HG03196 (cell line): ENCODE measurements around the gene FFAR1.

Source experiments
- ATAC-seq: cut with Tn5 transposase; IDR thresholded peaks from one replicate; pipeline ENCODE4 v1.9.1; 2021; ENCODE audit not compliant: unreplicated experiment

Gene FFAR1, protein sequence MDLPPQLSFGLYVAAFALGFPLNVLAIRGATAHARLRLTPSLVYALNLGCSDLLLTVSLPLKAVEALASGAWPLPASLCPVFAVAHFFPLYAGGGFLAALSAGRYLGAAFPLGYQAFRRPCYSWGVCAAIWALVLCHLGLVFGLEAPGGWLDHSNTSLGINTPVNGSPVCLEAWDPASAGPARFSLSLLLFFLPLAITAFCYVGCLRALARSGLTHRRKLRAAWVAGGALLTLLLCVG (N-terminal part only)

DNA sequence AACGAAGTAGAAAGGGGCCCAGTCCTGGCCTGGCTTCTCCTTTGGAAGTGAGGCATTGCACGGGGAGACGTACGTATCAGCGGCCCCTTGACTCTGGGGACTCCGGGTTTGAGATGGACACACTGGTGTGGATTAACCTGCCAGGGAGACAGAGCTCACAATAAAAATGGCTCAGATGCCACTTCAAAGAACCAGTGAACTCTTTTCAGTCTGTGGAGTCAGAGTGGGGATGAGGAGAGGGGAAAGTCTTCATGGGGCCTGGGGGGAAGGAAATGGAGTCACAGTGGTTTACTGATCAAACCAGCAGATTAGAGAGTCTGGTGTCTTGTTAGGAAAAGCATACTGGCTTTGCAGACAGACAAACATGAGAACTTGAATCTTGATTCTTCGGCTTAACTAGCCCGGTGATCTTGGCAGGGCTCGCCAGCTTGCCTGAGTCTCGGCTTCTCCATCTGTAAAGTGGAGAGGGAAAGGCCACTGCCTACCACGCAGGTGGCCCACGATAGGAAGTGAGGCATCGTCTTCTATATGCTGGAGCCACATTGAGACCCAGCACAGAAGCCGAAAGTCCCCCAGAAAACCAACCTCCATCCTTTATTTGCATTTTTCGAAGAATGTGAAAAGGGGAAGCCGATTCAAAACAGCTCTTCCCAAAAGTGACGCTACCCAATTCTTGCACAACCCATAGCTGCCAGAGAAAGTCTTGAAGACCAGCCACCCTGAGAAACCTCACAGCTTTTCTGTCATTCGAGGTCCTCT is at the start of gene FFAR1:
Gene FFAR1, plus strand, starts transcription at position 732 of the 759 bp plus-strand sequence. CDS start 3,650 bp downstream, outside the sequence.
- ATAC-seq: peak; percentile 49

DNA sequence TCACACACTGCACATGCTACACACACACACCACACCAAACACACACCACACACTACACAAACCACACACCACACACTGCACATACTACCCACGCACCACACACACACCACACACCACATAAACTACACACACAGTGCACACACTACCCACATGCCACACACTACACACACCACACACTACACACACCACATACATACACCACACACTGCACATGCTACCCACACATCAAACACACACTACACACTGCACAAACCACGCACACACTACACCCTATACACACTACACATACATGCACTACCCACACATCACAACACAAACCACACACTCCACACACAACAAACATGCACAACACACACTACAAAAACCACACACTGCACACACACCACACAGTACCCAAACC is 49.8 kb upstream of the FFAR1 start:
- ATAC-seq: no peak

DNA sequence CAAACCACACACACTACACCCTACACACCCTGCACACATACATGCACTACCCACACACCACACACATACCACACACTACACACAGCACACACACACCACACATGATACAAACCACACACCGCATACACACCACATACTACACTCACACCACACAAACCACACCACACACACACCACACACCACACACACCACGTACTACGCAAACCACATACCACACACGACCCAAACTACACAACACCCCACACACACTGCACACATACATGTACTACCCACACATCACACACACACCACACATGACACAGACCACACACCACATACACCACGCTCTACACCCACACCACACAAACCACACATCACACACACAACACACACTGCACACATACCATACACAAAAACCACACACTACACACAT is 49.1 kb upstream of the FFAR1 start:
- no peak for ATAC-seq

DNA sequence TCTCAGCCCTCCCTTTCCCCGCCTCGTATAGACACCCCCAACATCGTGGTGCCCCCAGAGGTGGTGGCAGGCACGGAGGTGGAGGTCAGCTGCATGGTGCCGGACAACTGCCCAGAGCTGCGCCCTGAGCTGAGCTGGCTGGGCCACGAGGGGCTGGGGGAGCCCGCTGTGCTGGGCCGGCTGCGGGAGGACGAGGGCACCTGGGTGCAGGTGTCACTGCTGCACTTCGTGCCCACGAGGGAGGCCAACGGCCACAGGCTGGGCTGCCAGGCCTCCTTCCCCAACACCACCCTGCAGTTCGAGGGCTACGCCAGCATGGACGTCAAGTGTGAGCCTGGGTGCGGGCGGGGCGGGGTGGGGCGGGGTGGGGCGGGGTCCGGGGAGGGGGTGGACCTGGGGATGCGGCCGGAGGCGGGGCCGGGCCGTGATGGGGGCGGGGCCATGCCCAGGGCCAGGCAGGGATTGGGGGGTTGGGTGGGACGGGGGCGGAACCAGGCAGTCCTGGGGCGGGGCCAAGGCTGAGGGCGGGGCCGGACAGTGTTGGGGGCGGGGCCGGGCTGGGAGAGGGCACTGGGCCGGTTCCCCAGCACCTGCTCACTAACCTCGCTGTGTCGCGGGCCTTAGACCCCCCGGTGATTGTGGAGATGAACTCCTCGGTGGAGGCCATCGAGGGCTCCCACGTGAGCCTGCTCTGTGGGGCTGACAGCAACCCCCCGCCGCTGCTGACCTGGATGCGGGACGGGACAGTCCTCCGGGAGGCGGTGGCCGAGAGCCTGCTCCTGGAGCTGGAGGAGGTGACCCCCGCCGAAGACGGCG is 48.0 kb upstream of the FFAR1 start:
- no peak for ATAC-seq

DNA sequence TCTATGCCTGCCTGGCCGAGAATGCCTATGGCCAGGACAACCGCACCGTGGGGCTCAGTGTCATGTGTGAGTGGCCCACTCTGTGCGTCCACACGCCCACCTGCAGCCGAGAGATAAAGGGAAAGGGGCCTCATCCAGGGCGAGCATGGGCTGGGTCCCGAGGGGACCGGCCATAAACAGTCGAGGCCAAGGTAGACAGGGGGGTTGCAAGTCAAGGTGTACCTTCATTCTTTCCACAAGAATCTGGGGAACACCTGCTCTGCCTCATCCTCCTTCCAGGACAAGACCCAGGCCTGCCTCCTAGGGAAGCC is 47.4 kb upstream of the FFAR1 start:
- no peak for ATAC-seq

DNA sequence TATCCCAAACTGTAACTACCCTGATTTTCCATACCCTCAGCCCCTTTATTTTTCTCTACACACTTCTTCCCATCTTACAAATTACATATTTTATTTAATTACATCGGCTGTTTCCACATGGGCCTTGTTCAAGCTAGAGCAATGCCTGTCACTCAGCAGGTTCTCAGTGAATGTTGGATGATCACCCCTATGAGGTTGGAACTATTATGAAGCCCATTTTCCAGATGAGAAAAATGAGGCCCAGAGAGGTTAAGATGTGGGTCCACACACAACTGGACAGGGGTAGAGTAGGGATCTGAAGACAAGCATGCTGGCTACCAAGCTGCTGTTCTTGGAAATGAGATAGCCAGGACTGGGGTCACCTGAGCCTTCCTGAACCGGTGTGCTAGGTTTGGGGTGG is 45.7 kb upstream of the FFAR1 start:
- ATAC-seq: no peak

DNA sequence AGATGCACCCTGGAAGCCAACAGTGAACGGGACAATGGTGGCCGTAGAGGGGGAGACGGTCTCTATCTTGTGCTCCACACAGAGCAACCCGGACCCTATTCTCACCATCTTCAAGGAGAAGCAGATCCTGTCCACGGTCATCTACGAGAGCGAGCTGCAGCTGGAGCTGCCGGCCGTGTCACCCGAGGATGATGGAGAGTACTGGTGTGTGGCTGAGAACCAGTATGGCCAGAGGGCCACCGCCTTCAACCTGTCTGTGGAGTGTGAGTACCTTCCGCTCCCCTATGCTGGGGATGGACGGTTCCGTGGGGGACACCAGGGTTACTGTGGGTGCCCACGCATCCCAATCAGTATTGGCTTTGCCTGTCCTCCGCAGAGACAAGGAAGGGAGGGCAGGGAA is 45.3 kb upstream of the FFAR1 start:
- no peak for ATAC-seq

DNA sequence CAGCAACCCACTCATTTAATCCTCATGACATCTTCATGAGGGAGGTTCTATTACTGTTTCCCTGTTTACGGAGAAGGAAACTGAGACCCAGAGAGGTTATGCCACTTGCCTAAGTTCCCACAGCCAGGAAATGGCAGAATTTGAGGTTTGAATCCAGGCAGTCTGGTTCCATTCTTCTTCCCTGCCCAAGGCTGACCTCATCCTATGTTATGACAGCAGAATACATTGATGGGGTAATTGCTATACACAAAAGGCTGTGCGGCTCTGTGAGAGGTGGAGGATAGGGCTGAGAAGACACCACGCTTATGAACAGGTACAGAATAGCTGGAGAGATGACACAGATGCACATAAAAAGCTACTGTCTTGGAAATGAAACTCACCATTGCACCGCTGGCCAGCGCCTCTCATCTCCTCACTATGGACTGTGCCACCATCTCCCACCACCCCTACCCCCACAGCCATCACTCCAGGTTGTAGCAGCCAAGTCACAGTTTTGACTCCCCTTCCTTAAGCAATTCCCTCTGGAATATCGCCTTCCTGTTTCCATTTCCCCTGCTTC is 44.3 kb upstream of the FFAR1 start:
- no peak for ATAC-seq

DNA sequence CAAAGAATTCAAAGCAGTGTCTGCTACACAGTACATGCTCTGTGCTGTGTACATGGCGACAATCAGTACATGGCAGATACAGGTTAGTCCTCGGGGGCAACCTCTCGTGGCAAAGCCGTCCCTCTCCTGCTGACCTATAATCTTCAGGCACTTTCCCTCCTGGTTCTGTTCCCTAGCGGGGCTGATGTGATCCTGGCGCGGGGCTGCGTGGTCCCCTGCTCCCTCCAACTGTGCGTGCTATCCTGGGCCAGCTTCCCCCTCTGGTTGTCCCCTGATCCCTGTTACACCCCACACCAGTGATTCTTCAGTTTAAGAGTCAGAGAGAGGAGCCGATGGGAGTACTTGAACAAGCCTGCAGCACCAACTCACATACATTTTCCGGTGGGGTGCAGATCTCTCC is 43.7 kb upstream of the FFAR1 start:
- ATAC-seq: no peak

DNA sequence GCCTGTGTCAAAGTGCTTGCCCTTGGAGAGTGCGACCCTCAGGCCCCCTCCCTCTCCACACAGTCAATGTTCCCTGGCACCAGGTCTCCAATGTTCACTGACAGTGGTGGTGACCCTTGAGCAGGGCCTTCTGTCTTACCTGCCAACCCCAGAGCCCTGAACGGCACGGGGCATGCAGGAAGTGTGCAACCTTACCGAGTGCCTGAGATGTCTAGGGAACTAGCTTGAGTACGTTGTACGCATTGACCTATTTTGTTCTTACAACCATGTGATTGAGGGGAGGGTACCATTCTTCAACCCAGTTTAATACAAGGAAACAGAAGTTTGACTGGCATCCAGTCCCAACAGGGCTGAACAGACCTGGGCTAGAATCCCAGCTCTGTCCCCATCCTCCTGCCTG is 42.5 kb upstream of the FFAR1 start:
- no peak for ATAC-seq

DNA sequence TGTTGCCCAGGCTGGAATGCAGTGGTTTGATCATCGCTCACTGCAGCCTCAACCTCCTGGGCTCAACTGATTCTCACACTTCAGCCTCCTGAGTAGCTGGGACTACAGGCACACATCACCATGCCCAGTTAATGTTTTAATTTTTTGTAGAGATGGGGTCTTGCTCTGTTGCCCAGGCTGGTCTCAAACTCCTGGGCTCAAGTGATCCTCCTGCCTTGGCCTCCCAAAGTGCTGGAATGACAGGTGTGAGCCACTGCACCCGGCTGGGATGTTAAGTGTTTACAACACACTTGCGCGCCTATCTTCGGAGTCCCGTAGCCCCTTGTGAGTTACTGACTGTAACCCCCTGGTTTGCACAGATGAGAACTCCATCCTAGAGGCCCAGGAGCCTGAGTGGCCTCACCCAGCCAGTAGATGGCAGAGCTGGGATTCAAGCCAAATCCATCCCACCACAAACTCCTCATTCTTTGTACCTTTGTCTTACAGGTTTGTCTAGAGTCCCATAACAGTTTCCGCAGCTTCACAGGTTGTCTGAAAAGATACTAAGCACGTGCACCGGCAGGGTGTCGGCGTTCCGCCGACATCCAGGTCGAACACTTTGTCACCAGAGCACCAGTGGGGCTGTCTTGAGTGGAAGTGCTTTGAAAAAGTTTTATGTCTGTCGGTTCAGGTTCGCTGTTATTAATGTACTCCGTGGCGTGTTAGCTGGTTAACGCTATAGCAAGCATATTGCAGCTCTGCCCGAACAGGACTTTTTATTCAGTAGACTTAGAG is 41.0 kb upstream of the FFAR1 start:
- no peak for ATAC-seq

DNA sequence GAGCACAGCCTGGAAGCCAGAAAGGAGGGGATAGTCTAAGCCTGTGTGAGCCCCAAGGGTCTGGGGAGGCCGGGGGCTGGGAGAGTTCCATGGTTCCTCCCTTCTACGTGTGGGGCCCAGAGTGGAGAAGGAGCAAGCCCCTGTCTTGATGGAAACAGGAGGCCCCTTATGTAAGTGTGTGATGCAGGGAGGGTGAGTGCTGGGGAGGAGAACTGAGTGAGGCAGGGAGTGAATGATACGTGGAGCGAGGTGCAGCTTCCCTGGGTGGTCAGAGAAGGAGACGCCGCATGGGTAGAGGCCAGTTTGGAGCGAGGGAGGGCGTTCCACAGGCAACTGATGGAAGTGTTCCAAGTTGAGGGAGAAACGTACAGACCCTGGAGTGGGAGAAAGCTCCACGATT is 39.8 kb upstream of the FFAR1 start:
- ATAC-seq: no peak

DNA sequence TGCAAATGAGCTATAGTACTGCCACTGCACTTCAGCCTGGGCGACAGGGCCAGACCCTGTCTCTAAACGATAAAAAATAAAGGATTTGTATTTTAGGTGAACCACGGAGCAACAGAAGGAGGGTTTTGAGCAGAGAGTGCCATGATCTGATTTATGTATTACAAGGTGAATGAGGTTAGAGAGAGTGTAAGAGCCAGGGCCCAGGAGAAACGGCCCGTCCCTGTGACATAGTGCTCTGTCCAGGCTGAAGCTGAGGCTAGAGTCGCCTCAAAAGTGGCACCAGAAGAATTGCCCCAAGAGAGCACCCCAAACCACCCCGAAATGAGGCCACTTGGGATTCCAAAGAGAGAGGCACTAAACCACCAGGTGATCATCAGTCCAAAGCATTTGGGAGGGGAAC is 38.8 kb upstream of the FFAR1 start:
- no peak for ATAC-seq

DNA sequence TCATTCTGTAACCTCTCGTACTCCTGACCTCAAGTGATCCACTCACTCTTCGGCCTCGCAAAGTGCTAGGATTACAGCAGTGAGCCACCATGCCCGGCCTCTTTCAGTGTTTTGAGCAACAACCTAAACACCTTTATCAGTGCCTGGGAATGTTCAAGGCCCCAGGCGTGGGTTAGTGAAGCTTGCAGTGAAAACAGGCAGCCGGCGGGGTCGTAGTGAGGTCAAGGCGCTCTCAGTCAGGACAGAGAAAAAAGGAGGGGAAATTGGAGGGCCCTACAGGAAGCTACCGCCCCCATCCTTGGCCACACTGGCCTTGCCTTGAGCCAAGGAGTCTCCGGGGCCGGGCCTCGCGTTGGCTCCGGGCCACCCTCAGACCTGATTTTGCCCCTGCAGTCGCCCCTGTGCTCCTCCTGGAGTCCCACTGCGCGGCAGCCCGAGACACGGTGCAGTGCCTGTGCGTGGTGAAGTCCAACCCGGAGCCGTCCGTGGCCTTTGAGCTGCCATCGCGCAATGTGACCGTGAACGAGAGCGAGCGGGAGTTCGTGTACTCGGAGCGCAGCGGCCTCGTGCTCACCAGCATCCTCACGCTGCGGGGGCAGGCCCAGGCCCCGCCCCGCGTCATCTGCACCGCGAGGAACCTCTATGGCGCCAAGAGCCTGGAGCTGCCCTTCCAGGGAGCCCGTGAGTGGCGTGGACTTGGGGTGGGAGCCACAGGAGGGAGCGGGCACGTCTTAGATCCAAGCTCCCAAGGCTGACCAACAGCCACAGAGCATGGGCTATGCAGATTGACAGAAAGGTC is 38.0 kb upstream of the FFAR1 start:
- no peak for ATAC-seq

DNA sequence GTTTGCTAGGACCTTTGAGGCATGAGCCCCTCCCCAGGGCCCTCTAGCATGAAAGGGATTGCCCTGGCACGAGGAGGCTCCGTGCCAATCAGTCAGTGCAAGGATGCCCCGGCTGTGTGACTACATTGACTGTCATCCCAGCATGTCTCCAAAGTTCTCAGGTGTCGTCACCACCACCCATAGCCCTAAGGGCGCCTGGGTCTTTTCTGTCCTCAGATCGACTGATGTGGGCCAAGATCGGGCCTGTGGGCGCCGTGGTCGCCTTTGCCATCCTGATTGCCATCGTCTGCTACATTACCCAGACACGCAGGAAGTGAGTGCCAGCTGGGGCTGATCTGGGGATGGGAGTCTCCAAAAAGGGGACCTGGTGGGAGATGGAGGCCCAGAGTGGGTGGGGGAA is 37.4 kb upstream of the FFAR1 start:
- no peak for ATAC-seq

DNA sequence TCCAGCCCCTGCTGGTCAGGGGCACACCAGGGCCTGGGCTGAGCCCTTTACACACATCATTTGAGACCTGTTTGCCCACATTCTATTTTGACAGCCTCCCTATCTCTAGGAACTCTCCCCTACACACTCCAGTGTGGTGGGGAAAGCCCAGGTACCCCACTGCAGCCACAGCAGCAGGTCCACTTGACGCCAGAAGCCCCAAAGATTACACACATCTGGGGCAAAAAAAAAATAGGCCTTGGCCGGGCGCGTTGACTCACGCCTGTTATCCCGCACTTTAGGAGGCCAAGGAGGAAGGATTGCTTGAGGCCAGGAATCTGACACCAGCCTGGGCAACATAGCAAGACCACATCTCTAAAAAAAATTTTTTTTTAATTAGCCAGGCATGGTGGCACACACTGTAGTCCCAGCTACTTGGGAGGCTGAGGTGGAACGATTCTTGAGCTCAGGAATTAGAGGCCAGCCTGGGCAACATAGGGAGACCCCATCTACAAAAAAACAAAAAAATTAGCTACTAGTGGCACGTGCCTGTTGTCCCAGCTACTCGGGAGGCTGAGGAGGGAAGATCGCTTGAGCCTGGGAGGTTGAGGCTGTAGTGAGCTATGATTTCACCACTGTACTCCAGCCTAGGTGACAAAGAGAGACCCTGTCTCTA is 36.8 kb upstream of the FFAR1 start:
- no peak for ATAC-seq

DNA sequence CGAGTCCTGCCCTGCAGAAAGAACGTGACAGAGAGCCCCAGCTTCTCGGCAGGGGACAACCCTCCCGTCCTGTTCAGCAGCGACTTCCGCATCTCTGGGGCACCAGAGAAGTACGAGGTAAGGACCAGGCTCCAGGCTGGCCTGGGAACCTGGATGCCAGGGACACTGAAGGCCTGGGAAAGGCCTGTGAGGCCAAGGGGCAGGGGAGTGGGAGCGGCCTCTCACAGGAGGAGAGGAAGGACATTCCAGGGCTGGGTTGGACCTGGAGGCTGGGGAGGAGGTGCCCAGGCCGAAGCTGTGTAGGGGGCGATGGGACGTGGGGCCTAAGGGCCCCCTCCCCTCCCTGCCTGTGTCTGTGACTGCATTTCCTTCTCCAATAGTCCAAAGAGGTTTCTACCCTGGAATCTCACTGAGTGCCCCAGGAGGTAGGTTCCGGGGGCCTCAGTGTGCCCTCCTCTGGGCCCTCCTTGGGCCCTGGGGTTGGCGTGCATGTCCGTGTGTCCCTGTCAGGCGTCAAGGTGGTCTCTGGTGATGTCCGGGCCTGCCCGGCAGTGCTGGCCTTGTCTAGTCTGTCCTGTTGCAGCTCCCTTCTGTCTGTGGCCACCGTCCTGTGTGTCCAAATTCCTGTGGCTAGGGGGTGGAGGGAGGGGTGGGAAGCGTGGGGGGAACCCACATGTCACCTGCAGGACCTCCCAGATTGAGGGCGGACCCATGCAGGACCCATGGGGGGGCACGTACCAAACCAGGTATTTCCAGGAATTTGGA is 35.6 kb upstream of the FFAR1 start:
- ATAC-seq: no peak

DNA sequence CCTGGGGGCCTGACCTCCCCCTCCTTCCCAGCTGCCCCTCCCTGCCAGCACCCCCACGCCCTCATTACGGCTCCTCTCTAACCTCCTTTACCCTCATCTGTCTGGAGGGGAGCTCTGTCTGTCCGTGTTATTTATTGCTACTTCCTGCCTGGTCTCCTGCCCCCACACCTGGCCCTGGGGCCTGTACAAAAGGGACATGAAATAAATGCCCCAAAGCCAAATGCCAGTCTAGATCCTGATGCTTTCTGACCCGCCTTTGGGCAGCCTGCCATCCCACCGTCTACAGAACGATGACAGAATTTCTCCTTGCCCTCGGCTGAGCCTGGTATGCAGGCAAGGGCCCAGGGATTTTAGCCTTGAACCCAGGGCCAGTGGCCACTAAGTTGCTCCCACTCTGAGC is 34.1 kb upstream of the FFAR1 start:
- no peak for ATAC-seq

DNA sequence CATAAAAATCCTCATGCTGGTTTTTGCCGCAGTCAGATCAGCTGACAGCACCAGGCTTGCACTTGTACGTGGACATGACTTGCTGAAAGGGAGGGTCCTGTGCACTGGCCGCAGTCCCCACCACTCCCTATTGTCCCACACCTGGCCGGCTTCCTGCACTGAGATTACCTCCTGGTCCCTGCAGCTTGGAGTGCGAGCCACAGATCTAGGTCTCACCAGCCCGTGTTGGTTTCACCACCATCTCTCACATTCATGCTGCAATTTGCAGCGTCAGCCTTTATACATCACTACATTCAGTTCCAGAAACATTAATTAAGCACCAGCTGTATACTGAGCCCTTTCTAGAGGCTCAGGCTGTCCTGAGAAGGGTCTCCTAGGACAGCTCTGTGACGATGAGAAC is 33.7 kb upstream of the FFAR1 start:
- ATAC-seq: no peak
